VCaP (cell line): Measurements from ENCODE around the gene ERC2.

Source experiments
- H3K27ac ChIP-seq: fragments of 450-650 bp; 2 replicates; pipeline ENCODE4 v1.5.1; 2017
- TF ChIP-seq, protein P1 (sequence below): fragments of 450-650 bp; conservative IDR thresholded peaks from 2 replicates; pipeline ENCODE4 v1.5.1; 2017; ENCODE audit warnings: mild to moderate bottlenecking, moderate library complexity

The ERC2 gene

DNA sequence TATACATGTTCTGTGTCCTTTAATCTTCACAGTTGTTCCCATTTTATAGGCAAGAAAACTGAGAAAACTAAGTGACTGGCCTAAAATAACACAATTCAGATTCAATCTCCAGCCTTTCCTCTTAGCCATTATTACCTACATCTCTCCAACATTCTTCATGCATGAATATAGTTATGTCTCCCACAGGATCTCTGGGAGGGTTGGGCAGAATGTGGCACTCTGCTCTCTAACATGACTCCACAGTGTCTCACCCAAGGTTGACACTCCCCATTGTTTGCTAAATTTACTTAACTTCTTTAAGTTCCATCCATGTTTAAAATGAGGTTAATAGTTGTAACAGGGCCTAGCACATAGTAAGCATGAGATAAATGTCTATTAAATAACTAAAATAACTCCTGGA lies 276.3 kb downstream of the ERC2 start:
- no peak overlapping the region for H3K27ac ChIP-seq
- TF ChIP-seq, protein P1, sequence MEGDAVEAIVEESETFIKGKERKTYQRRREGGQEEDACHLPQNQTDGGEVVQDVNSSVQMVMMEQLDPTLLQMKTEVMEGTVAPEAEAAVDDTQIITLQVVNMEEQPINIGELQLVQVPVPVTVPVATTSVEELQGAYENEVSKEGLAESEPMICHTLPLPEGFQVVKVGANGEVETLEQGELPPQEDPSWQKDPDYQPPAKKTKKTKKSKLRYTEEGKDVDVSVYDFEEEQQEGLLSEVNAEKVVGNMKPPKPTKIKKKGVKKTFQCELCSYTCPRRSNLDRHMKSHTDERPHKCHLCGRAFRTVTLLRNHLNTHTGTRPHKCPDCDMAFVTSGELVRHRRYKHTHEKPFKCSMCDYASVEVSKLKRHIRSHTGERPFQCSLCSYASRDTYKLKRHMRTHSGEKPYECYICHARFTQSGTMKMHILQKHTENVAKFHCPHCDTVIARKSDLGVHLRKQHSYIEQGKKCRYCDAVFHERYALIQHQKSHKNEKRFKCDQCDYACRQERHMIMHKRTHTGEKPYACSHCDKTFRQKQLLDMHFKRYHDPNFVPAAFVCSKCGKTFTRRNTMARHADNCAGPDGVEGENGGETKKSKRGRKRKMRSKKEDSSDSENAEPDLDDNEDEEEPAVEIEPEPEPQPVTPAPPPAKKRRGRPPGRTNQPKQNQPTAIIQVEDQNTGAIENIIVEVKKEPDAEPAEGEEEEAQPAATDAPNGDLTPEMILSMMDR, result no peak

DNA sequence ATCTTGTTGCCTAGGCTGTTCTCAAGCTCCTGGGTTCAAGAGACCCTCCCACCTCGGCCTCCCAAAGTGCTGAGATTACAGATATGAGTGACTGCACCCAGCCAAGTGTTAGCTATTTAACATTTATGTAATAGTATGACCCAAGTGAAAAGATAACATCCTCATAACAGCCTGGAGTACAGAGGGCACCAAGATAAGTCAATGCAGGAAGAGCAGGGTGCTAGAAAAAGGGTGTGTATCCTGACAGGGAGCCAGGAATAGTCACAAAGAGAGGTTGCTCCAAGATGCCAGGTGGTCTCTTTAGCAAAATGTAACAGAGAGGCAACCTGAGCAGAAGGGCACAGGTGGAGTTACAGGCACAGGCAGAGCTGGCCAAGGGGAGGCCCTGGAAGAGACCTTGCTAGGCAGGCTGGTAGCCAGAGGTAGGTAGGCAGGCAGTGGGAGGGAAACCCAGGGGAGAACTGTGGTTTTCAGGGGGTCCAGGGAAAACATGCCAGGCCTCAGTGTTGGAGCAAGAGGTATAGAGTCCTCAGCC lies 277.4 kb downstream of the ERC2 start:
- TF ChIP-seq, protein P1, result no peak

DNA sequence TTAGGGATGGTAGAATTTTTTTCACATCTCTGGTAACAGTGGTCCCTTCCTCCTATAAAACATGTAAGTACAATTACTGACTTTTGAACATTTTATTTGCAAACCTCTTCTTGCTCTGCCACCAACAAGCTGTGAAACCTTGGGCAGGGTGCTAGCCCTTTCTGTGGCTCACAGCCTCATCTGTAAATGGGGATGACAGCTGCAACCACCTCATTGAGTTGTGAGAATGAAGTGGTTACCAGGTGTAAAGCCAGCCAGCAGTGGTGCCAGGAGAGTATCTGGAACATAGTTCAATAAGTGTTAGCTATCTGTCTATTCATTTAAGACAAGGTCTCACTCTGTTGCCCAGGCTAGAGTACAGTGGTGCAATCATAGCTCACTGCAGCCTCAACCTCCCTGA lies 278.1 kb downstream of the ERC2 start:
- TF ChIP-seq, protein P1, result no peak
- no peak overlapping the region for H3K27ac ChIP-seq

More for the DNA sequence above, 277.4 kb downstream of the ERC2 start:
- H3K27ac ChIP-seq, result no peak overlapping the region

DNA sequence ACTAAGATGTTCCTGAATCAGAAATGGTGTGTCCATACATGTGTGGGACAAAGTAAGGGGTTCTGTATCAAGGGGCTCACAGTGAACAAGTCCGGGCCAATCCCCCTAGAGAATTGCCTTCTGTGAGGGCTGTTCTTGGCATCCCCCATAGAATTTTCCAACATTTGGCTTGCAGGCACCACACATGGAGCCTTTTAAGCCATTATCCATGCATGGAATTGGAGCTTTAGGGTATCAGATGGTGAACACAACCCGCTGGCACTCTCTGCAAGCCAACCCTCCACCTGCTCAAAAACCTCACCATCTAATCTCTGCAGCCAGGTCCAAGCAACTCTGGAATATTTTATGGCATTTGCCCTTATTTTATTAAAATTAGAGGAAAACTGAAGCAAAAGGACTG lies 278.7 kb downstream of the ERC2 start:
- no peak overlapping the region for H3K27ac ChIP-seq
- TF ChIP-seq, protein P1, result no peak

DNA sequence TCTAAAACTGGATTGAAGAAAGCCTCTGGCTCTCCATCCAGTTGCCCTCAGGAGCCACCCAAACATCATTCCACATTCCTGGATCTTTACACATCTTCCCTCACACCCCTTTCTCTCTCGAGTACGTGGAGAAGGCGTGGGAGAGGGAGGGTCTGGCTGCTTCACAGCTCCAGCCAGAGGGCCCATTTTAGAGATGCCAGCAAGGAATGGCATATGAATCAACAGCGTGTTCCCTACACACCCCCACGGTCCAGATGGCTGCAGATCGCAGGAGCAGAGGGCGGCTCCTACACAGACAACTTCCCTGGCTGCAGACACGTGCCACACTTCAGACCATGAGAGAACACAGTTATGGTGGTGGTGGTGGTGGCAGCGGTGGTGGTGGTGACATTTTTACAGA lies 280.1 kb downstream of the ERC2 start:
- no peak overlapping the region for H3K27ac ChIP-seq
- TF ChIP-seq, protein P1, result no peak

DNA sequence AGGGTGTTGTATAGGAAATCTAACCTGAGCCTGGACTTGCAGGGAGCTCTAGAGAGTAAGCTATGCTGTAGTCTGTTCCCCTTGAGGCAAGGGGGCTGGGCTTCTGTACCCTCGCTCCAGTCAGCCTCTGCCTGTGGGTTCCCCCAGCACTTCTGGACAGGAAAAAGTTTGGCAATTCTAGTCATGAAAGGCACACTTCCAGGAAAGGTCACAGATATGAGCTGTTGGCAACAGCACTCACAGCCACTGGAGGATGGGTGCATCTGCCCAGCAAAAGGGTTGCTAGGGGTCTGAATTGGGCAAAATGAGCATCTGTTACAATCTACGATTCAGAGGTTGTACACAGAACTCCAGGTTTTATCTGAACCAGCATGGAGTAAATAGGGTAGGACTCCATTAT lies 281.2 kb downstream of the ERC2 start:
- no peak overlapping the region for H3K27ac ChIP-seq
- TF ChIP-seq, protein P1, result no peak

DNA sequence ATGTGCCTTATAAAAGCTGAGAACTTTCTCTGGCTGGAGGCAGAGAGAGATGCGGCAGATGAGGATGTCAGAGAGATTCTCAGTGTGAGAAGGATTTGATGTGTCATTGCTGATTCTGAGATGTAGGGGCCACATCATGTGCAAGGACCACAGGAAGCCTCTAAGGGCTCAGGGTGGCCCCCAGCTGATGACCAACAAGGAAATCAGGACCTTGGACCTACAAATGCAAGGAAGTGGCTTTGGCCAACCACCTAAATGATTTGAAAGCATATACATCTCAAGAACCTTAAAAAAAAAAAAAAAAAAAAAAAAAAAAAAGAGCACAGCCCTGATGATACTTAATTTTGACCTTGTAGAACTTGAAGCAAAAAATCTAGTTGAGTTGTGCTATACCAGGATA lies 282.4 kb downstream of the ERC2 start:
- no peak overlapping the region for H3K27ac ChIP-seq
- TF ChIP-seq, protein P1, result no peak
